Prostate gland (tissue), 2 donors: Measurements from ENCODE around the gene CXCL1.

ENCODE experiments used
- CTCF ChIP-seq, 4 experiments: fragments of 200-600 bp in 2 of 4; fragments of 450-650 bp in 2 of 4; sonication (generic) in 2 of 4; IDR thresholded peaks; 1 replicate in 3 of 4; 2 replicates in 1 of 4; pipeline ENCODE4 v1.5.1; 2016 to 2019; ENCODE audit warnings: antibody characterized with exemption in 4 of 4, mild to moderate bottlenecking in 2 of 4, moderate library complexity in 2 of 4
- POLR2AphosphoS5 ChIP-seq: sonication (generic); formaldehyde crosslinking; IDR thresholded peaks from one replicate; pipeline ENCODE4 v1.6.1; 2017; ENCODE audit warnings: antibody characterized with exemption

GRCh38 chr4:73867783-73868182 is 1.4 kb upstream of the CXCL1 start:
- peak in 3 of 4 experiments; percentile 8 to 46 (median 41) for TF ChIP-seq CTCF (IDR thresholded peaks at IDR 0.05)
- TF ChIP-seq POLR2AphosphoS5 = no peak
